Fibroblast of lung (primary cell): ENCODE data around the gene THAP8. TPM values are rescaled to one million over a fixed set of nuclear protein-coding genes. Genes with fewer than 3 reads are reported as not detected.

Source experiments
- DNase-seq, 2 donors: peaks; one replicate each; pipeline versions ENCODE4 v3.0.0 to v3.0.0-alpha.2; 2010; ENCODE audit warnings: low read depth in 2 of 2
- H2AFZ ChIP-seq: 2 replicates; pipeline ENCODE4 v1.5.1; 2012; ENCODE audit warnings: low read length, control low read depth, inconsistent platforms
- H3K27ac ChIP-seq: 2 replicates; pipeline ENCODE4 v1.5.1; 2011; ENCODE audit warnings: low read length, control low read depth; ENCODE audit not compliant: insufficient read depth
- H3K27me3 ChIP-seq: 2 replicates; pipeline ENCODE4 v1.5.1; 2011; ENCODE audit warnings: mild to moderate bottlenecking, low read length; ENCODE audit not compliant: control insufficient read depth, insufficient read depth
- H3K36me3 ChIP-seq: 2 replicates; pipeline ENCODE4 v1.5.1; 2011; ENCODE audit warnings: low read length; ENCODE audit not compliant: control insufficient read depth, insufficient read depth
- H3K4me1 ChIP-seq: 2 replicates; pipeline ENCODE4 v1.5.1; 2011; ENCODE audit warnings: low read length; ENCODE audit not compliant: control insufficient read depth, insufficient read depth; ENCODE audit errors: extremely low read depth
- H3K4me2 ChIP-seq: 2 replicates; pipeline ENCODE4 v1.5.1; 2011; ENCODE audit warnings: low read length, control low read depth; ENCODE audit not compliant: insufficient read depth; ENCODE audit errors: extremely low read depth
- H3K4me3 ChIP-seq, 4 experiments: fragments of 200-600 bp in 1 of 4; sonication (generic) in 1 of 4; replicated peaks in 1 of 4; 2 replicates each; pipeline ENCODE4 v1.5.1; 2011 to 2016; ENCODE audit warnings: low read length in 4 of 4, low read depth in 3 of 4, mild to moderate bottlenecking in 3 of 4, control low read depth in 2 of 4, inconsistent platforms in 1 of 4, mixed read lengths in 1 of 4; ENCODE audit not compliant: insufficient read depth in 1 of 4; ENCODE audit errors: control extremely low read depth in 1 of 4
- H3K79me2 ChIP-seq: 2 replicates; pipeline ENCODE4 v1.5.1; 2012; ENCODE audit warnings: mild to moderate bottlenecking, low read length, inconsistent platforms; ENCODE audit not compliant: control insufficient read depth, insufficient read depth
- H3K9ac ChIP-seq: 2 replicates; pipeline ENCODE4 v1.5.1; 2011; ENCODE audit warnings: mild to moderate bottlenecking, low read length, control low read depth; ENCODE audit not compliant: insufficient read depth
- H3K9me3 ChIP-seq: 2 replicates; pipeline ENCODE4 v1.5.1; 2012; ENCODE audit warnings: low read depth, low read length; ENCODE audit not compliant: control insufficient read depth, insufficient read depth
- H4K20me1 ChIP-seq: 2 replicates; pipeline ENCODE4 v1.5.1; 2011; ENCODE audit warnings: low read length; ENCODE audit not compliant: control insufficient read depth, insufficient read depth; ENCODE audit errors: extremely low read depth
- EZH2 ChIP-seq: IDR thresholded peaks from 2 replicates; pipeline ENCODE4 v1.5.1; 2012; ENCODE audit warnings: low read length, control low read depth, mild to moderate bottlenecking; ENCODE audit errors: missing control alignments
- polyA plus RNA-seq, 2 donors: library from polyadenylated mRNA; depleted of rRNA in 1 of 2; stranded (reverse) in 1 of 2; unstranded in 1 of 2; fragments of >200 nt; gene quantifications; 2 replicates each; pipeline ENCODE4 v1.2.1, GENCODE V29; 2011 to 2012; ENCODE audit warnings: missing spikeins in 1 of 2
- total RNA-seq: library from RNA; depleted of rRNA; stranded (reverse); fragments of >200 nt; gene quantifications from 2 replicates; pipeline ENCODE4 v1.2.1, GENCODE V29; 2014
- TF ChIP-seq, protein P1 (sequence below), 2 donors: IDR thresholded peaks in 1 of 2; conservative IDR thresholded peaks in 1 of 2; 1 replicate in 1 of 2; 2 replicates in 1 of 2; pipeline ENCODE4 v1.5.1; 2011 to 2012; ENCODE audit warnings: low read length in 2 of 2, control low read depth in 1 of 2, inconsistent platforms in 1 of 2, low read depth in 1 of 2, mild to moderate bottlenecking in 1 of 2

The THAP8 gene
- total and polyA plus RNA-seq, 2 donors (not counting 1 experiment from before 2014, with no cell fraction given) = 4.6 to 5.1 TPM

DNA sequence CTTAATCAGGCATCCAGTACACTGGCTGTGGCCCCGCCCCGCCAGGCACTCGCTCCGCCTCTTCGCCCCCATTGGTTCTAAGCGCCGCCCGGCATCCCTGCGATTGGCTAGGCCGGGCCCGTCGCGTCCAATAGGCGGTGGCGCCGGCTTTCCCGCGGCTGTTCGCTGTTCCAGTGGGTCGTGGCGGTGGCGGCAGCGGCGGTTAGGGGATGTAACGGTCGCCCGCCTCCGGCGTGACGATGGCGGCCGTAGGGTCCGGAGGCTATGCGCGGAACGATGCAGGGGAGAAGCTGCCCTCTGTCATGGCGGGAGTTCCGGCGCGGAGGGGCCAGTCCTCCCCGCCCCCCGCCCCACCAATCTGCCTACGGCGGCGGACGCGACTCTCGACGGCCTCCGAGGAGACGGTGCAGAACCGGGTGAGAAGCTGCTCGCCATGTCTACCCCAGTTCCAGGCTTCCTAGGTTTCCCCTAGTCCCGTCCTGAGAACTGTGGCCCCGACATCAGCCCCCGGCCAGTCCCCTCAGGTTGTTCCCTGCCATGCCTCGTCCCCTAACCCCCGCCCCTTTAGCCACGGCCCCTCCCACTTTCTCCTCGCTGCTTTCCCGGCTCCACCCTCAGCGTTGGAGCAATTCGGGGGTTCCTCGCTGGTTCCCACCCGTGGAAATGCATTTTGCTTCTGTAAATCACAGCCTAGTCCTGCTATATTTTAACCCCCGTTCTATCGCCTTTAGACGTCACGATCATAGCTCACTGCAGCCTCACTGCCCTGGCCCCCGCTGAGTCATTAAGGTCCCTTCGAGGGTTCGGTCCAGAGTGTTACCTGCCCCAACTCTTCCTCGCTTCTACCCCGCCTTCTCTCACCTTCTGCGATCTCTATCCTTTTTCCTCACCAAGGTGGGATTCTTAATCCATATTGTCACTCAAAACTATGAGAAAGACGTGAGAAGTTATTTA, 925 bp upstream of the THAP8 start, which contains the start of gene WDR62:
WDR62 (plus strand) TSS at position 165 of the 954 bp plus-strand sequence; CDS start at position 240, 75 bp downstream.
- TF ChIP-seq, protein P1, sequence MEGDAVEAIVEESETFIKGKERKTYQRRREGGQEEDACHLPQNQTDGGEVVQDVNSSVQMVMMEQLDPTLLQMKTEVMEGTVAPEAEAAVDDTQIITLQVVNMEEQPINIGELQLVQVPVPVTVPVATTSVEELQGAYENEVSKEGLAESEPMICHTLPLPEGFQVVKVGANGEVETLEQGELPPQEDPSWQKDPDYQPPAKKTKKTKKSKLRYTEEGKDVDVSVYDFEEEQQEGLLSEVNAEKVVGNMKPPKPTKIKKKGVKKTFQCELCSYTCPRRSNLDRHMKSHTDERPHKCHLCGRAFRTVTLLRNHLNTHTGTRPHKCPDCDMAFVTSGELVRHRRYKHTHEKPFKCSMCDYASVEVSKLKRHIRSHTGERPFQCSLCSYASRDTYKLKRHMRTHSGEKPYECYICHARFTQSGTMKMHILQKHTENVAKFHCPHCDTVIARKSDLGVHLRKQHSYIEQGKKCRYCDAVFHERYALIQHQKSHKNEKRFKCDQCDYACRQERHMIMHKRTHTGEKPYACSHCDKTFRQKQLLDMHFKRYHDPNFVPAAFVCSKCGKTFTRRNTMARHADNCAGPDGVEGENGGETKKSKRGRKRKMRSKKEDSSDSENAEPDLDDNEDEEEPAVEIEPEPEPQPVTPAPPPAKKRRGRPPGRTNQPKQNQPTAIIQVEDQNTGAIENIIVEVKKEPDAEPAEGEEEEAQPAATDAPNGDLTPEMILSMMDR (conservative IDR thresholded peaks at IDR 0.05 in 1 of 2, IDR thresholded peaks at IDR 0.05 in 1 of 2; ENCODE audit: low read depth in 1 of 2, low read length in 2 of 2) = no peak
- no peak for TF ChIP-seq EZH2
- Histone ChIP-seq H4K20me1 (no peaks in the 10 kb centered on the region), H3K9me3 (no peaks in the 10 kb centered on the region), H3K27me3 (no peaks in the 10 kb centered on the region), H3K4me1 (peaks cover 3% of the 10 kb centered on the region), H3K27ac (peak within 1 kb of the TSS; percentile 92), H3K9ac (peak within 1 kb of the TSS; percentile 71), H3K4me3 (peak within 1 kb of the TSS; percentile 67 to 81 (median 78)), H3K4me2 (peak within 1 kb of the TSS; percentile 98), H2AFZ (peak within 1 kb of the TSS; percentile 84), H3K36me3 (peaks cover under 1% of the 10 kb centered on the region), H3K79me2 (peaks cover 28% of the 10 kb centered on the region)
- peak in 1 of 2 donors; percentile 87 for DNase-seq

DNA sequence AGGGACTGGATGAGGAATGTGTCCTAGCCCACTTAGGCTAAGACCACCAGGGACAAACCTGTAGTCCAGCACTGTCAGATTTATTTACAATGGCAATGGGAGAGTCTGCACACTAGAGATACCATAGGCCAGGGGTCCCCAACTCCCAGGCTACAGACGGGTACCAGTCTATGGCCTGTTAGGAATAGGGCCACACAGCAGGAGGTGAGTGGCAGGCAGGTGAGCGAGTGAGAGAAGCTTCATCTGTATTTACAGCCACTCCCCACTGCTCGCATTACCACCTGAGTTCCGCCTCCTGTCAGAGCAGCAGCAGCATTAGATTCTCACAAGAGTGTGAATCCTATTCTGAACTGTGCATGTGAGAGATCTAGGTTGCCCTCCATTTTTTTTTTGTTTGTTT, 2.4 kb downstream of the THAP8 start:
- H3K27me3 ChIP-seq = no peaks in the 10 kb centered on the region
- H3K9me3 ChIP-seq = no peaks in the 10 kb centered on the region
- H4K20me1 ChIP-seq = no peaks in the 10 kb centered on the region
- H3K79me2 ChIP-seq = peaks cover 14% of the 10 kb centered on the region
- no peak overlapping the region for H3K9ac ChIP-seq
- no peak overlapping the region for H3K4me2 ChIP-seq
- peaks cover 3% of the 10 kb centered on the region for H3K4me1 ChIP-seq
- no peak for TF ChIP-seq EZH2
- TF ChIP-seq, protein P1 (conservative IDR thresholded peaks at IDR 0.05 in 1 of 2, IDR thresholded peaks at IDR 0.05 in 1 of 2; ENCODE audit: low read depth in 1 of 2, low read length in 2 of 2) = no peak
- H3K36me3 ChIP-seq = no peaks in the 10 kb centered on the region
- no peak overlapping the region for H2AFZ ChIP-seq
- no peak overlapping the region for H3K4me3 ChIP-seq
- no peak for DNase-seq
- H3K27ac ChIP-seq = no peak overlapping the region

DNA sequence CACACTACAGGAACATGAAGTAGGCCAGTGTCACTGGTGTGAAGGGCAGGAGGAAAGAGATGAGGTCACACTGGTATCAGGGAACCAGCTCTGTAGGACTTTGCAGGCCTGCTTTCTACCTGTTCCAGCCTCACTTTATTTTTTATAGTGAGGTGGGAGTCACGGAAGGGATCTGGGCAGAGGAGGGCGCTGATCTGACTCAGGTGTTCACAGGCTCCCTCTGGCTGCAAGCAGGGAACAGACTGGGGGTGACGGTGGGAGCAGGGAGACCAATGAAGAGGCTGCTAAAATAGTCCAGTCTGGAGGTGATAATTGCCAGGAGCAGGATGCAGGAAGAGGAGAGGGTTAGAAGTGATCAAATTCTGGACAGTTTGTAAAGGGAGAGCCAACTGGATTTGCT, 2.8 kb downstream of the THAP8 start:
- no peak overlapping the region for H3K9ac ChIP-seq
- no peaks in the 10 kb centered on the region for H3K9me3 ChIP-seq
- DNase-seq = peak in 1 of 2 donors; percentile 14
- peaks cover 10% of the 10 kb centered on the region for H3K79me2 ChIP-seq
- H2AFZ ChIP-seq = no peak overlapping the region
- no peaks in the 10 kb centered on the region for H4K20me1 ChIP-seq
- H3K27ac ChIP-seq = no peak overlapping the region
- H3K4me3 ChIP-seq = no peak overlapping the region
- peaks cover 3% of the 10 kb centered on the region for H3K4me1 ChIP-seq
- H3K4me2 ChIP-seq = no peak overlapping the region
- TF ChIP-seq EZH2 = no peak
- TF ChIP-seq, protein P1 (conservative IDR thresholded peaks at IDR 0.05 in 1 of 2, IDR thresholded peaks at IDR 0.05 in 1 of 2; ENCODE audit: low read depth in 1 of 2, low read length in 2 of 2) = peak in 1 of 2 donors; percentile 6
- no peaks in the 10 kb centered on the region for H3K36me3 ChIP-seq
- no peaks in the 10 kb centered on the region for H3K27me3 ChIP-seq
